Kidney (tissue), 14 donors: ENCODE data around the gene TYMP. TPM values are rescaled to one million over a fixed set of nuclear protein-coding genes. Genes with fewer than 3 reads are reported as not detected.

Source experiments
- DNase-seq, 5 donors: peaks; one replicate each; pipeline ENCODE4 v3.0.0-alpha.2; 2013 to 2020
- FAIRE-seq: peaks from 2 replicates; lab custom pipeline; 2012; peaks lifted over from hg19 to GRCh38; lab: Jason Lieb, UNC
- H3K27ac ChIP-seq, 2 donors: one replicate each; pipeline ENCODE4 v1.7.0; 2013; ENCODE audit warnings: low read depth in 2 of 2, low read length in 2 of 2, inconsistent platforms in 1 of 2
- H3K27me3 ChIP-seq: one replicate; pipeline ENCODE4 v1.7.1; 2013; ENCODE audit warnings: low read length, inconsistent platforms; ENCODE audit not compliant: control insufficient read depth, insufficient read depth
- H3K36me3 ChIP-seq, 3 donors: one replicate each; pipeline versions ENCODE4 v1.7.0 to v1.7.1; 2013; ENCODE audit warnings: low read length in 3 of 3, control low read depth in 1 of 3, inconsistent platforms in 1 of 3; ENCODE audit not compliant: insufficient read depth in 3 of 3, control insufficient read depth in 2 of 3
- H3K4me1 ChIP-seq, 3 donors: one replicate each; pipeline versions ENCODE4 v1.7.0 to v1.7.1; 2013; ENCODE audit warnings: low read length in 3 of 3, inconsistent platforms in 1 of 3, low read depth in 1 of 3; ENCODE audit not compliant: control insufficient read depth in 2 of 3, insufficient read depth in 2 of 3
- H3K4me3 ChIP-seq, 3 donors: one replicate each; pipeline versions ENCODE4 v1.7.0 to v1.8.1; 2013; ENCODE audit warnings: low read length in 3 of 3, control low read depth in 1 of 3, inconsistent platforms in 1 of 3
- H3K9ac ChIP-seq, 3 donors: one replicate each; pipeline versions ENCODE4 v1.7.0 to v1.7.1; 2013; ENCODE audit warnings: low read length in 3 of 3, control low read depth in 1 of 3, inconsistent platforms in 1 of 3
- H3K9me3 ChIP-seq, 3 donors: one replicate each; pipeline versions ENCODE4 v1.7.0 to v1.7.1; 2013; ENCODE audit warnings: low read length in 3 of 3, control low read depth in 1 of 3, inconsistent platforms in 1 of 3; ENCODE audit not compliant: control insufficient read depth in 2 of 3, insufficient read depth in 1 of 3
- CTCF ChIP-seq: IDR thresholded peaks from 3 replicates; pipeline ENCODE4 v1.5.1; 2012; ENCODE audit warnings: mild to moderate bottlenecking, moderate library complexity, borderline replicate concordance; ENCODE audit not compliant: insufficient read depth; ENCODE audit errors: extremely low read depth
- intact Hi-C: fragments of 100-400 bp; cut with DNase I; formaldehyde crosslinking; loops from one replicate; pipeline ENCODE4 v1.11.1; 2022
- polyA plus RNA-seq: library from polyadenylated mRNA; stranded (reverse); fragments of 350-450 nt; fragmentation: Illumina TruSeq; extraction: RNeasy Lipid Tissue Mini Kit (QIAGEN cat#74804); gene quantifications from one replicate; pipeline ENCODE4 v1.2.3, GENCODE V29; 2014; ENCODE audit warnings: low read depth, low replicate concordance; ENCODE audit not compliant: insufficient read depth
- total RNA-seq: library from RNA; stranded (reverse); fragmentation: NEBNext Ultra II Directional; extraction: Animal tissue kit (Norgen Biotek cat#: 25700); gene quantifications from one replicate; pipeline ENCODE4 v1.2.1, GENCODE V29; 2021
- donor health status: control.
- donor health status: control.
- donor health status: control.
- donor health status: control.
- donor health status: control.
- donor health status: DM: yes; HTN: yes; CAD: no.
- donor health status: Normal renal cell carcinoma (clear cell type).

The TYMP gene
- total and polyA plus RNA-seq, 2 donors from 2014 or later: 22.2 to 163 TPM

GRCh38 chr22:50562523-50563412, 33.0 kb upstream of the TYMP start, which contains the start of gene SYCE3:
TSS of gene SYCE3 (minus strand) at chr22:50562919. CDS start at chr22:50556405, 6,514 bp downstream.
- H3K9me3 ChIP-seq: no peaks in the 10 kb centered on the region
- DNase-seq (peak; percentile 97 to 99 (median 98)), FAIRE-seq (no peak)
- H3K27ac ChIP-seq: peak within 1 kb of the TSS; percentile 68 to 87
- intact Hi-C loops: no loop called here
- no peaks in the 10 kb centered on the region for H3K27me3 ChIP-seq
- peaks cover 0 to 8% (median 0%) of the 10 kb centered on the region in 3 donors for H3K4me1 ChIP-seq
- H3K36me3 ChIP-seq: no peaks in the 10 kb centered on the region
- H3K9ac ChIP-seq: peak within 1 kb of the TSS; percentile 9 to 92 (median 47)
- TF ChIP-seq CTCF: peak; percentile 75
- peak within 1 kb of the TSS; percentile 55 to 86 (median 68) for H3K4me3 ChIP-seq

DNA sequence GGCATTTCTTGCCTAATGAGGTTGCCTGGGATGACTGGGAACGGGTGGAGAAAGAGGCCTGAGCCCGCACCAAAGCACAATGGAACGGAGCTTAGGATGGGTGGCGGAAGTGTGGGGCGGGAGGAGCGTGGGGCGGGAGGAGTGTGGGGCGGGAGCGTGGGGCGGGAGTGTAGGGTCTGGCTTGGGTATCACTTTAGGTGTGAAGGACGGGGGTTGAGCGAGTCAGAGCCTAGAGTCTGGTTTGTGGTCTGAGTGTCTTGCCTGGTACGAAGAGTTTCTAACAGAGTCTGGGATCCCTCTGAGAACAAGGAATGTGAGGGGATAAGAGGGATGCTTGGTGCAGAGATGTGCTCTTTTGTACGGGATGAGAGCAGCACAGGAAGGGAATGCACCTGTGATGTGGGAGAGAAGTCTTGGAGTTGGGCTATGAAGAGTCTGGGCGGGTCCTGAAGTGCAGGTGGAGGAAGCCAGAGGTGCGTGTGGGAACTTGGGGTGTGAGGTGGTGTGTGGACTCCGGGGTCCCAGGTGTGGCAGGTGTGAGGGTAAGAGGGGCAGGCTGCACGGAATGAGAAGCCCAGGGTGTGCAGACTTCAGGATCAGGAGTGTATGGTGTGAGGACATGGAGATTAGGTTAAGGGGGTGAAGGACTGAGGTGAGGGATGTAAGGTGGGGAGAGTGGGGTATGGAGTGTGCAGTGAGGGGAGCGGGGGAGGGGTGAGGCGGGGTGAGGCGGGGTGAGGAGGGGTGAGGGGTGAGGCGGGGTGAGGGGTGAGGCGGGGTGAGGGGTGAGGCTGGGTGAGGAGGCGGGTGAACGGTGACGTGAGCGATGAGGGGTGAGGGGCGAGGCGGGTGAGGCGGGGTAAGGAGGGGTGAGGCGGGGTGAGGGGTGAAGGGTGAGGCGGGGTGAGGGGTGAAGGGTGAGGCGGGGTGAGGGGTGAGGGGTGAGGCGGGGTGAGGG, 31.9 kb upstream of the TYMP start:
- Histone ChIP-seq H3K4me3 (no peak overlapping the region), H3K27ac (no peak overlapping the region), H3K36me3 (no peaks in the 10 kb centered on the region), H3K27me3 (no peaks in the 10 kb centered on the region), H3K9me3 (no peaks in the 10 kb centered on the region), H3K4me1 (peaks cover 0 to 8% (median 0%) of the 10 kb centered on the region in 3 donors), H3K9ac (no peak overlapping the region)
- DNase-seq (peak in 1 of 5 donors; percentile 67), FAIRE-seq (no peak)
- intact Hi-C loops: no loop called here
- no peak for TF ChIP-seq CTCF

- H3K4me1 ChIP-seq: peaks cover 0 to 8% (median 0%) of the 10 kb centered on the region in 3 donors
- no peaks in the 10 kb centered on the region for H3K27me3 ChIP-seq
- intact Hi-C loops: no loop called here
- H3K9ac ChIP-seq: no peak overlapping the region
- TF ChIP-seq CTCF: no peak
- FAIRE-seq: no peak
- H3K36me3 ChIP-seq: no peaks in the 10 kb centered on the region
- DNase-seq: no peak
- no peak overlapping the region for H3K4me3 ChIP-seq
- H3K27ac ChIP-seq: no peak overlapping the region
- no peaks in the 10 kb centered on the region for H3K9me3 ChIP-seq
Measured at GRCh38 chr22:50560034-50560433, 30.2 kb upstream of the TYMP start.
